Measurements from ENCODE around the gene HCFC2. TPM values are rescaled to one million over a fixed set of nuclear protein-coding genes. Genes with fewer than 3 reads are reported as not detected.

The HCFC2 gene
- total and polyA plus RNA-seq, 2 of the 4 experiments (the other 2 are of a cell fraction), result 12.0 to 34.2 TPM

- ATAC-seq (ENCODE audit: low read depth) (no peak), DNase-seq (peak; percentile 67)
- Histone ChIP-seq H3K56ac (ENCODE audit: extremely low read depth, insufficient read depth, low read length) (no peak overlapping the region), H3K18ac (ENCODE audit: low read depth, low read length) (peak overlapping the region; percentile 87; the same call in 1 of the 2 replicates), H3K4me1 (ENCODE audit: control insufficient read depth, insufficient read depth, low read length) (peaks cover 26% of the 10 kb centered on the region), H3K4ac (ENCODE audit: low read depth, low read length) (no peak overlapping the region), H3K9me3 (ENCODE audit: control insufficient read depth, insufficient read depth, low read length) (no peaks in the 10 kb centered on the region), H2BK5ac (ENCODE audit: low read depth, low read length, poor library complexity, severe bottlenecking) (peak overlapping the region; percentile 94), H3K79me1 (ENCODE audit: low read depth in 1 of 2, low read length in 2 of 2) (peaks cover 23 to 58% of the 10 kb centered on the region in 2 experiments), H4K20me1 (ENCODE audit: insufficient read depth, low read length) (peaks cover 5% of the 10 kb centered on the region; the same call in 1 of the 2 replicates), H2AK5ac (ENCODE audit: low read depth, low read length) (no peak overlapping the region), H3K9ac (ENCODE audit: low read depth, low read length) (peak overlapping the region; percentile 97; the same call in 1 of the 2 replicates), H3K23ac (ENCODE audit: low read depth, low read length) (peak overlapping the region; percentile 99), H4K8ac (ENCODE audit: low read depth in 2 of 2, low read length in 2 of 2) (peak overlapping the region in 1 of 2 experiments; percentile 92; a peak in 1 of 4 replicates), H2BK15ac (ENCODE audit: low read depth, low read length) (no peak overlapping the region), H4K5ac (ENCODE audit: low read depth, low read length) (no peak overlapping the region), H2BK20ac (ENCODE audit: low read depth, low read length) (no peak overlapping the region), H3K27me3 (ENCODE audit: control insufficient read depth, insufficient read depth, low read length) (no peaks in the 10 kb centered on the region), H2BK120ac (ENCODE audit: low read depth, low read length) (no peak overlapping the region), H2AK9ac (replicated peaks; ENCODE audit: low read depth, low read length, poor library complexity) (no peak overlapping the region), H3K9me1 (ENCODE audit: insufficient read depth, low read length) (peaks cover 28% of the 10 kb centered on the region), H4K91ac (ENCODE audit: insufficient read depth, low read depth, low read length) (no peak overlapping the region), H2AFZ (replicated peaks; ENCODE audit: low read length, poor library complexity) (no peak overlapping the region), H3K4me3 (ENCODE audit: insufficient read depth, low read depth, low read length) (peak overlapping the region; percentile 76), H3K36me3 (ENCODE audit: control insufficient read depth, insufficient read depth, low read length) (peaks cover 12% of the 10 kb centered on the region), H3K27ac (ENCODE audit: insufficient read depth, low read length) (peak overlapping the region; percentile 95; the same call in 1 of the 2 replicates), H3K14ac (replicated peaks; ENCODE audit: low read depth, low read length) (no peak overlapping the region; the same call in 1 of the 2 replicates), H3K4me2 (ENCODE audit: low read depth, low read length) (peak overlapping the region; percentile 97)
- POLR2A ChIA-PET (ENCODE audit: unreplicated experiment), result no interaction called here
- dilution Hi-C loops (cut with HindIII; ENCODE audit: low sequenced_read_pairs, unreplicated experiment) (no loop called here), in situ Hi-C loops (cut with MboI; ENCODE audit: low sequenced_read_pairs) (no loop called here), intact Hi-C loops (cut with micrococcal nuclease) (loop anchor here (5.0 kb wide), 1 partner anchor 151 kb away; no protein-coding TSS in a partner anchor)
- CTCF ChIA-PET, result interaction anchor here (1.0 kb wide), 1 partner anchor 73 kb away, joined by 3 read pairs; no protein-coding TSS in a partner anchor
- TSS peak; percentile 27 for BruUV-seq (replicated peaks)
- TF ChIP-seq MXI1 (IDR thresholded peaks at IDR 0.05; ENCODE audit: borderline replicate concordance, low read depth, low read length), result no peak
- no peak for TF ChIP-seq RAD21 (IDR thresholded peaks at IDR 0.05; ENCODE audit: low read length)
- no peak for TF ChIP-seq SMC3 (IDR thresholded peaks at IDR 0.05; ENCODE audit: low read depth, low read length)
- TF ChIP-seq USF2 (IDR thresholded peaks at IDR 0.05; ENCODE audit: low read depth, low read length), result no peak
- no peak for TF ChIP-seq RCOR1 (IDR thresholded peaks at IDR 0.05; ENCODE audit: insufficient replicate concordance, low read length)
- TF ChIP-seq CEBPB (IDR thresholded peaks at IDR 0.05; ENCODE audit: low read depth, low read length), result no peak
- no peak for TF ChIP-seq FOS (IDR thresholded peaks at IDR 0.05; ENCODE audit: low read depth, low read length)
- no peak for TF ChIP-seq CTCF (conservative IDR thresholded peaks at IDR 0.05; ENCODE audit: low read depth, low read length)
- no peak for TF ChIP-seq RFX5 (IDR thresholded peaks at IDR 0.05; ENCODE audit: low read depth, low read length)
- TF ChIP-seq POLR2A (IDR thresholded peaks at IDR 0.05; ENCODE audit: low read depth, low read length), result no peak
- TF ChIP-seq ELK1 (IDR thresholded peaks at IDR 0.05; ENCODE audit: borderline replicate concordance, low read depth, low read length), result no peak
- TF ChIP-seq CHD1 (IDR thresholded peaks at IDR 0.05; ENCODE audit: low read depth, low read length), result no peak
- TF ChIP-seq MAZ (IDR thresholded peaks at IDR 0.05; ENCODE audit: borderline replicate concordance, low read depth, low read length), result no peak
- no peak for TF ChIP-seq NFE2L2 (IDR thresholded peaks at IDR 0.05; ENCODE audit: low read depth, low read length)
These were observed 72.2 kb downstream of the HCFC2 start for GRCh38 chr12:104136577-104136976.

Measured in IMR-90 (cell line).